Cardiac fibroblast (primary cell): ENCODE results near the gene THRB.
A peak's percentile ranks its signal among the peaks of the same experiment; 100 is the strongest.

Experiments
- DNase-seq, 2 donors: peaks; one replicate each; pipeline versions ENCODE4 v3.0.0 to v3.0.0-alpha.2; 2010; ENCODE audit warnings: low read depth in 2 of 2
- H3K4me3 ChIP-seq, 2 donors: replicated peaks in 1 of 2; 1 replicate in 1 of 2; 2 replicates in 1 of 2; pipeline ENCODE4 v1.5.1; 2011; ENCODE audit warnings: low read depth in 2 of 2, low read length in 2 of 2, mild to moderate bottlenecking in 2 of 2, moderate library complexity in 1 of 2
- TF ChIP-seq, protein P1 (sequence below): IDR thresholded peaks from one replicate; pipeline ENCODE4 v1.5.1; 2011; ENCODE audit warnings: low read depth, mild to moderate bottlenecking, low read length, inconsistent platforms

The THRB gene

GRCh38 chr3:24145981-24146822 is 348.4 kb downstream of the THRB start:
- DNase-seq: peak; percentile 94 to 97
- TF ChIP-seq, protein P1, sequence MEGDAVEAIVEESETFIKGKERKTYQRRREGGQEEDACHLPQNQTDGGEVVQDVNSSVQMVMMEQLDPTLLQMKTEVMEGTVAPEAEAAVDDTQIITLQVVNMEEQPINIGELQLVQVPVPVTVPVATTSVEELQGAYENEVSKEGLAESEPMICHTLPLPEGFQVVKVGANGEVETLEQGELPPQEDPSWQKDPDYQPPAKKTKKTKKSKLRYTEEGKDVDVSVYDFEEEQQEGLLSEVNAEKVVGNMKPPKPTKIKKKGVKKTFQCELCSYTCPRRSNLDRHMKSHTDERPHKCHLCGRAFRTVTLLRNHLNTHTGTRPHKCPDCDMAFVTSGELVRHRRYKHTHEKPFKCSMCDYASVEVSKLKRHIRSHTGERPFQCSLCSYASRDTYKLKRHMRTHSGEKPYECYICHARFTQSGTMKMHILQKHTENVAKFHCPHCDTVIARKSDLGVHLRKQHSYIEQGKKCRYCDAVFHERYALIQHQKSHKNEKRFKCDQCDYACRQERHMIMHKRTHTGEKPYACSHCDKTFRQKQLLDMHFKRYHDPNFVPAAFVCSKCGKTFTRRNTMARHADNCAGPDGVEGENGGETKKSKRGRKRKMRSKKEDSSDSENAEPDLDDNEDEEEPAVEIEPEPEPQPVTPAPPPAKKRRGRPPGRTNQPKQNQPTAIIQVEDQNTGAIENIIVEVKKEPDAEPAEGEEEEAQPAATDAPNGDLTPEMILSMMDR: no peak
- H3K4me3 ChIP-seq: no peak overlapping the region

GRCh38 chr3:24145481-24145880 is 349.2 kb downstream of the THRB start:
- no peak overlapping the region for H3K4me3 ChIP-seq
- peak in 1 of 2 donors; percentile 45 for DNase-seq
- TF ChIP-seq, protein P1: no peak

DNA sequence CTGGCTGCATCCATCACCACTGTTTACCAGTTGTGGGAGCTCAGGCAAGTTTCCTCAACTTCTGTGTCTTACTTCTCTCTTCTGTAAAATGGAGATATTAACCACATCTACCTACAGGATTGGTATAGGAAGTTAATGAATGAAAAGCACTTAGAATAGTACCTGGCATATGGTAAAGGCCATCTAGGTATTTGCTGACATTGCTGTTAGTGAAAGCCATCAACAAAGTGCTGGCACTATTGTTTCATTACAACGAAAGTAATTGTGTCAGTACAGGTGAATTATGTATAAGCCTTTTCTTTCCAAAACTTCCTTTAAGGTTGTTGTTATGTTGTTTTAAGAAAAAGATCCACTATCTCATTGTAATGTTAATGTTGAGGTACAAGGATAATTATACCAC is 352.5 kb downstream of the THRB start:
- TF ChIP-seq, protein P1: no peak

DNA sequence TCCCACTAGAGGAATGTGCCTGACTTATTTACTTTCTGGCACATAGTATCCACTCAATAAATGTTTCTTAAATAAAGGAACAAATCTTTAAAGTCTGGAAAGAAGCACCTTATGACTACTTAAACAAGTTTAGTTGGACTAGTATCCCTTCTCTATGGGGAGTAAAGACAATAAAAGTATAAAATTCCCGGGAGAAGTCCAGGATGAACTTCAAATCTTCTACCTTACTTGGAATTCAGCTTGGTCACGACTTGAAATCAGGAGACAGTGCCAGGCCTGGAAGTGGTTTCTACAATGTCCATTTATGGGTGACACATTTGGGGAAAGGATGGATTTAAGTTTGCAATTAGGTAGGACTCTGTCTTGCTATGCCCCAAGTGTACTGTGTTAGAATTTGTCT is 353.1 kb downstream of the THRB start:
- DNase-seq: no peak

More for the DNA sequence above, 352.5 kb downstream of the THRB start:
- no peak for DNase-seq
- no peak overlapping the region for H3K4me3 ChIP-seq

DNA sequence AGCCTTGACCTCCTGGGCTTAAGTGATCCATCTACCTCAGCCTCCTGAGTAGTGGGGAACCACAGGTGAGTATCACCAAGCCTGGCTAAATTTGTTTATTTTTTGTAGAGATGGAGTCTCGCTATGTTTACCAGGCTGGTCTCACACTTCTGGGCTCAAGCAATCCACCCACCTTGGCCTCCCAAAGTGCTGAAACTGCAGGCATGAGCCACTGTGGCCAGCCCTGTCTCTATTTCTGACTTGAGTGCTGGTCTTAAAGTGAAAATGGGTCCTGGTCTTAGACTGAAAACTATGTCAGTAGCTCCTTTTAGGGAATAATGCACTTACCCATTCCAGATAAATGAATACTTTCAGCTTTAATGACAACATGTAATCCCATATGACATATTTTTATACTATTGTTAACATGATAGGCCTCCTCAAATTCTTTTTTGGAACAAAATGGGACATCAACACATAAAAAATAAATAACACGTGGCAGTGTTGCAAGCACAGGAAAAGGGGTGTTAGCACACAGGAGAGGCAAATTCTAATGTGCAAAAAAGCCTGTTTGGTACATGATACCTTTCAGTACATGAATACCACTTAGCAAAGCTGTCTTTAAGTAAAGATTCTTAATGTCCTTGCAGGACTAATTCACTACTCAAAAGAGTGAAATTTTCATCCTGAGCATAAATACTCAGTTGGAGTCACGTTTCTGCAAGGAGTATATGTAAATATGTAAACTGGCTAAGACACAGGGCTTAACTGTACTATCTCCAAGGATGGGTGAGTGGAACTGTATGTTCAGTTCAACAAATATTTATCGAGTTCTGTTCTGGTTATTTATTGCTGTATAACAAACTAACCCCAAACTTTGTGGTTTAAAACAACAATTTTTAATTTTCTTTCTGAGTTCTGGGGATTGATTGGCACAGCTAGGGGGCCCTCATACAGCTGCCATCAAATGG is 354.9 kb downstream of the THRB start:
- H3K4me3 ChIP-seq: no peak overlapping the region
- TF ChIP-seq, protein P1: no peak
- no peak for DNase-seq

More for the DNA sequence above, 353.1 kb downstream of the THRB start:
- no peak overlapping the region for H3K4me3 ChIP-seq
- TF ChIP-seq, protein P1: no peak

DNA sequence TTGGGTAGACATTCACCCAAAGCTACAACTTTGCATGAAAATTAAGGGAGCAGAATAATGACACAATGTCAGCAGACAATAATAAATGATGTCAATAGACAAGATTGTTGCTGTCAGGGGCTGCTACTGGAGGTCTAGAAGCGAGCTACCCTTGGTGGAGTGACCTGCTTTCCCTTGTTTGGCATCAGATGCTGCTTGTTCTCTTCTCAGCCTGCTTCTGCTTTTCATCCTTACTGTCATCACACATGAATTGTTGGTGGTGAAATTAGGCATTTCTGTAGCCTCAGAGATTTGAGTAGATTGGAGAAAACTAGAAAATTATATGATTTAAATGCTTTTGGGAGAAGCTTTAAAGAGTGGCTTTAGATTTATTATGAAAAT is 355.8 kb downstream of the THRB start:
- no peak overlapping the region for H3K4me3 ChIP-seq
- no peak for DNase-seq
- TF ChIP-seq, protein P1: no peak
